Smooth muscle cell of the pulmonary artery (primary cell): ENCODE measurements around the gene TLE5. TPM values are rescaled to one million over a fixed set of nuclear protein-coding genes. Genes with fewer than 3 reads are reported as not detected.

Experiments used
- total RNA-seq: library from RNA; depleted of rRNA; stranded (reverse); fragments of >200 nt; gene quantifications from 2 replicates; pipeline ENCODE4 v1.2.3, GENCODE V29; 2014

The TLE5 gene
- 157 and 220 TPM in 2 replicates for total RNA-seq

GRCh38 chr19:3062165-3063105 is at the start of gene TLE5:
TLE5 (minus strand) TSS chr19:3062495; CDS start chr19:3062200, 295 bp downstream.

GRCh38 chr19:3029065-3029923 is 33.0 kb downstream of the TLE5 start, which contains the start of gene TLE2:
TLE2 (minus strand) TSS chr19:3029280; CDS start chr19:3028904, 376 bp downstream.

Other genes with a start within 250 kb of the TLE5 start
- gene ZNF554, start 242.6 kb downstream of the TLE5 start, total RNA-seq: 4.5 and 5.2 TPM in 2 replicates
- gene ZNF555, start 221.0 kb downstream of the TLE5 start, total RNA-seq: 5.1 and 6.3 TPM in 2 replicates
- gene ZNF556, start 195.2 kb downstream of the TLE5 start, total RNA-seq: 0.03 and 0.07 TPM in 2 replicates
- 2.9 and 3.3 TPM in 2 replicates for gene ZNF57, start 161.6 kb downstream of the TLE5 start, total RNA-seq
- gene ZNF77, start 117.5 kb downstream of the TLE5 start, total RNA-seq: 2.5 and 3.3 TPM in 2 replicates
- 1.2 and 2.7 TPM in 2 replicates for gene TLE6, start 84.9 kb downstream of the TLE5 start, total RNA-seq
- gene TLE2, start 33.2 kb downstream of the TLE5 start, total RNA-seq: 14.1 and 17.6 TPM in 2 replicates
- gene GNA11, start 31.9 kb upstream of the TLE5 start, total RNA-seq: 69.9 and 76.5 TPM in 2 replicates
- gene GNA15, start 73.5 kb upstream of the TLE5 start, total RNA-seq: 0.07 and 0.33 TPM in 2 replicates
- gene S1PR4, start 116.3 kb upstream of the TLE5 start, total RNA-seq: not detected in 2 replicates
- gene NCLN, start 123.4 kb upstream of the TLE5 start, total RNA-seq: 52.9 and 86.1 TPM in 2 replicates
- gene CELF5, start 162.2 kb upstream of the TLE5 start, total RNA-seq: 0.10 TPM in 1 of 2 replicates, not detected in the other